HG03571 (cell line): ENCODE data around the gene ERICH2.

Experiments used
- ATAC-seq: cut with Tn5 transposase; IDR thresholded peaks from one replicate; pipeline ENCODE4 v1.9.1; 2021; ENCODE audit not compliant: unreplicated experiment

ERICH2 gene

DNA sequence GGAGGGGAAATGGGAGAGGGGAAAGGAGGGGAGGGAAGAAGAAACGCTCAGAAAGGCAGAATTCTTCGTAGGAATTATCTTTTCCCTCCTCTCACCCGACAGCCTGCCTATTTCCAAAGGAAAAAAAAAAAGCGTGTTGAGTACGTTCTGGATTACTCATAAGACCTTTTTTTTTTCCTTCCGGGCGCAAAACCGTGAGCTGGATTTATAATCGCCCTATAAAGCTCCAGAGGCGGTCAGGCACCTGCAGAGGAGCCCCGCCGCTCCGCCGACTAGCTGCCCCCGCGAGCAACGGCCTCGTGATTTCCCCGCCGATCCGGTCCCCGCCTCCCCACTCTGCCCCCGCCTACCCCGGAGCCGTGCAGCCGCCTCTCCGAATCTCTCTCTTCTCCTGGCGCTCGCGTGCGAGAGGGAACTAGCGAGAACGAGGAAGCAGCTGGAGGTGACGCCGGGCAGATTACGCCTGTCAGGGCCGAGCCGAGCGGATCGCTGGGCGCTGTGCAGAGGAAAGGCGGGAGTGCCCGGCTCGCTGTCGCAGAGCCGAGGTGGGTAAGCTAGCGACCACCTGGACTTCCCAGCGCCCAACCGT, 46.4 kb downstream of the ERICH2 start, which contains the start of gene GAD1:
Gene GAD1, plus strand, starts transcription at position 384 of the 589 bp plus-strand sequence. CDS start 1,705 bp downstream, outside the sequence.
- peak; percentile 47 for ATAC-seq

DNA sequence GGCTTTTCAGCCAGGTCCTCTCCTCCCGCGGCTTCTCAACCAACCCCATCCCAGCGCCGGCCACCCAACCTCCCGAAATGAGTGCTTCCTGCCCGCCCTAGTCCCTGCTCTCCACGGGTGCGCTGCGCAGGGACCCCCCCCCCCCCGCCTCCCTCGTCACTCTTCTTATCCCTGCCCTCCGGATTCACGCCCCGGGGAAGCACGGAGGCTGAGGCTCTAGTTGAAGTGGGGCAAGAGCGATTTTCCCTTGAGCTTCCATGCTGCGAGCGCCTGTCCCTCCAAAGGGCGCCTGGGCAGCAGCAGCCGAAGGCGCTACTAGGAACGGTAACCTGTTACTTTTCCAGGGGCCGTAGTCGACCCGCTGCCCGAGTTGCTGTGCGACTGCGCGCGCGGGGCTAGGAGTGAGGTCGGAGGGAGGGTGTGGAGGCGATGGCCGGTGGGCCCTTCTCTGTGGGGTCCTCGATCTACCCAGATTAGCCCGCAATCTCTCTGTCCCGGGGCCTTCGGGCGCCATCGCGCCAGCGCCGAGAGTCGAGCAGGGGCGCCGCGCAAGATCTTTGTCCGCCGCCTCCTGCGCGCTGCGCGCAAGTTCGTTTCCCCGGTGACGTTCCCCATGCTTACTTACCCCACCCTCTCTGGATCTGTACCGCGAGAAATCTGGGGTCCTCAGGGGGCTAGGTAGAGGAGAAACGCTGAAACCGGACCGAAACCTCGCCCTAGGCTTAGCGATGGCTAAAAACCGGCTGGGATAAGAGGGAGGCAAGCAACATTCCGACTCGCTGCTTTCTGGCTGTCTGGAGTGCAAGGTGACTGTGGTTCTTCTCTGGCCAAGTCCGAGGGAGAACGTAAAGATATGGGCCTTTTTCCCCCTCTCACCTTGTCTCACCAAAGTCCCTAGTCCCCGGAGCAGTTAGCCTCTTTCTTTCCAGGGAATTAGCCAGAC, 47.2 kb downstream of the ERICH2 start:
- no peak for ATAC-seq

DNA sequence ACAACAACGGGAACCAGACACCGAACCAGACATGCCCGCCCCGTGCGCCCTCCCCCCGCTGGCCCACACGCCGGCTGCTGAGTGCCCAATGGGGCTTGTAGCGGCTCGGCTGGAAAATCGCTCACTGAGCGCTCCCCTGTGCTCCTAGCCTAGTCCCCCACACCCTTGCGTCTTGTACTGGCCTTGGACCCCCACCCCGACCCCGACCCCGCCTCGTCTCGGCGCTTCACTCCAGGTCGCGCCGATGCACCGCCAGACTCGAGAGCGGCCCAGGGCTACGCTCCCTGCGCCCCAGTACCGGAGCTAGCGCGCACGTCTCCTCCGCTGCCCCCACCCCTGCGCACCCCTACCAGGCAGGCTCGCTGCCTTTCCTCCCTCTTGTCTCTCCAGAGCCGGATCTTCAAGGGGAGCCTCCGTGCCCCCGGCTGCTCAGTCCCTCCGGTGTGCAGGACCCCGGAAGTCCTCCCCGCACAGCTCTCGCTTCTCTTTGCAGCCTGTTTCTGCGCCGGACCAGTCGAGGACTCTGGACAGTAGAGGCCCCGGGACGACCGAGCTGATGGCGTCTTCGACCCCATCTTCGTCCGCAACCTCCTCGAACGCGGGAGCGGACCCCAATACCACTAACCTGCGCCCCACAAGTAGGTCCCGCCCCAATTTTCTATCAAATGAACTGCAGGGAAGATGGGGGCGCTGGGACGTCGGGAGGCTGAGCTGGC, 48.0 kb downstream of the ERICH2 start:
- no peak for ATAC-seq

DNA sequence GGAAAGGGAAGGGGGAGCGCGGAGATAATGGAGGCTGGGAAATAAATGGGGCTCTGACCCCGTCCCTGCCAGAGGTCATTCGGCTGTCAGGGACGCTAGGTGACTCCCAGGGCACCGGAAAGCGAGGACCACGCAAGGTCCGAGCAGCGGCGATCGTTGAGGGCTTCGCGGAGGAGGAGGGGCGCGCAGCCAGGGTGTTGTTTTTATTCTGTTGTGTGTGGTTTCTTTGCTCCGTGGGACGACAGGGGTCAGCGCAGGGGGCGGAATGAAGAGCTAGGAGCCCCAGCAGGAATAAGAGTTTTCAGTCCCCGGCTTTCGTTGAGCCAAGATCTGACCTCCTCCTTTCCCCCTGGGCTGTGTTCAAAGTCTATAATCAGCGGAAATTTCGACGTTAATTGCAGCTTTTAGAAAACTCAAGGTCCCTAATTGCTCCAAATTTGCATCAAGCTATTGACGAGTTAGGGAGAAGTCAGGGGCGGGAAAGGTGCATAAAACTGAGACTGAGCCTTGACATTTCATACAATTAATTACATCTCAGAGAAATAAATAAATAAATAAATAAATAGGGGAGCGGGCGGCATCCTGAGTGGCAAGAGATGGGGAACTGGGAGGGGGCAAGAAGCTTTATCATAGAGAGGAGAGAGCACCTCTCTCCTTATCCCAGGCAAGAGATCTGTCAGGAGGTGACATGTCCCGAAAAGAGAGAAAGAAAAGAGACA, 48.7 kb downstream of the ERICH2 start:
- ATAC-seq: no peak

DNA sequence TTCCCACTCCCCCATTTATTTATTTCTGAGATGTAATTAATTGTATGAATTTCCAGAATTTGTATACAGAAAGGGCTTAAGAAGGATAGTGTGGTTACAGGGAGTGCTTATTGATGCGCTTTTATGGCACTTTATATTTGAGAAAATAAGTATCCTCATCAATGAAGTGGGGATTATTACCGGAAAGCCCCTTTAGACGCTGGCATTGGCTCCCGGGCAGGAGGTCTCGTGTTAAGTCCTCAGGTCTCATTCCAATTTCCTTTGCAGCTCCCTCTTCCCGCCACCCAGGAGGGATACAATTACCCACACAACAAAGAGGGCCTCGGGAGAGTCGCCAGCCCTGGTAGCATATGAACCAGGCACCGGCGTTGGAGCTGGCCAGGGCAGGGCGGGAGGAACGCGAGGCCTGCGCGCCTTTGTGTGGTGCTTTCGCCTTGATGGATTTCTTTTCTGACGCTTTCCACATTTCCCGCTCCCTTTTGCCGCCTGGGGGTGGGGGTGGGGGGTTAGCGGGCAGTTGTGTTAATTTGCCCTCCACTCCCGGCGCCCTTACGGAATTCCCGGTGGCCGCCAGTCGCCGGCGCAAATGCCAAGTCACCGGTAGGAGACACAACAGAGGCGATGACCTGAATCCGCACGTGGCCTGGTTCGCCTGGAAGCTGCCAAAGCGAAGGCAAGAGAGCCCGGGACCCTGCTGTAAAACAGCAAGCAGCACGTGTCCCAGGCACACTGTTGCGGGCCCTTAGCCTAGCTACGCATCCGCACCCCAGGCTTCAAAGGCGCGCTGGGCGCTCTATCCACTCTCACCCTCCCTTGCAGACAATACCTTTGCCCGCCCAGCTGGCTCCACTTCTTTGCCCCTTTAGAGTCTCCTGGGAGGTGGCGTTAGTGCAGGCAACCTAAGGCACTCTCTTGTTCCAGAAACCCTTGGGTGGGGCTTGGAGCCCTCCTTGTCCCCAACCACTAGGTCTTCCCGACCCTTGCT, 49.8 kb downstream of the ERICH2 start:
- no peak for ATAC-seq

DNA sequence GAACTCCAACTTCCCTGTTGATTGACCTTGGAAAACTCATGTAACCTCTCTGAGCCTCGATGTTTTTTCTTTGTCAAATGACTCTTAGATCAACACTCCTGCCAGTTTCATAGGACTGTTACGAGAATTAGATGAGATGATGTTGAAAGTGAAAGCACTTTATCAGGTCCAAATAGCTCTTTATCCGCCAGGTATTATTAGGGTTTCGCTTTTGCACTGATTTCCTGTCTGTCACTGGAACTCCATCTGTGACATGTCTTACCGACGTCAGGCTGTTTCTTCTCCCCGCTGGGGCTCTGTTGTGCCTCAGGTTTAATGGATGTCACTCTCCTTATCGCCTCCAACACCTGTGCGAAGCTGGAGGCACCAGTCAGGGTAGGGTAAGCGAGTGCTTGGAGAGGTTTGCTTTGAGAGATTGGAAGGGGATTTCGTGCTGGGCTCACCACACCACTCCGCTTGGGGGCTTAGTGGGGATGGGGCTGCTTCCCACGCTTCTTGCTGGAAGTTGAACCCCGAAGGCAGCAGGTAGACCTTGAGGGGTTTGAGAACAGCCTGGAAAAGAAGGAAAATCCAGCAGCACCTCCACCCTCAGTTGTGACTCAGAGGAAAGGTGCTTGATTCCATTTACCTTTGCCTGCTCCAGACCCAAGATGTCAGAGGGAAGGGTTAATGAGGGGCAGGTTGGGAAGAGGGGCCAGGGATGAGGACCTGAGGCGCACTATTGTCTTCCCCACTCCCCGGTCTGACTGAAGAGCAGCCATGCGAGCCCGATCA, 50.8 kb downstream of the ERICH2 start:
- ATAC-seq: peak; percentile 46

DNA sequence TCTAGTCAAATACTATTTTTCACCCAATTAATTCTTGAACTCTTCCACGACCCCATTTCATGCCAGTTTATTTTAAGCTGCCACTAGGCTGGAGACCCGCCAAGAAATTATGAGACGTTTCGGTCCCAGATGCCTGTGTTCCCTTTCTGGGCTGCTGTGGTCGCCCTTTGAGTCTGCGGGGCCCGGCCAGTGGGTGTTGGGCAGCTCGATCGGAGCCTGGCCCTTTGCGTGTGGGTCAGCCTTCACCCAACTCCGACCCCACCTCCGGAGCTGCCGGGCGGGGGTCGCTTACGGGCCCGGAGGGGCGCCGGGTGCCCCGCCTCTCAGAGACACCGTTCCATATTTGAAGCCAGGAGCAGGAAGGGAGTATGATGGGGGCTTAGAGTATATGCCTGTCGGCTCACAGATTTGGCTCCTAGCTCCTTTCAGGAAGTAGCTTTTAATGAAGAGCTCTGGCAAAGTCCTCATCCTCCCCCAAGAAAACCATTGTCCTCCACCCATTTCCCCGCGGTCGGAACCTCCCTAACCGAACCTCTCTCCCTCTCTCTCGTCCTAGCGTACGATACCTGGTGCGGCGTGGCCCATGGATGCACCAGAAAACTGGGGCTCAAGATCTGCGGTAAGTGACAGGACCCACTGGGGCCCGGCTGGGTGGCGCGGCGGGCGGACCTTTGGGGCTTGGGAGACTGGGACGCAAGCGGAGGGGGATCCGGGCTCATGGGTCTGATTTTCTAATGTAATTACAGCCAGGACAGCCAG, 51.5 kb downstream of the ERICH2 start:
- ATAC-seq: no peak

DNA sequence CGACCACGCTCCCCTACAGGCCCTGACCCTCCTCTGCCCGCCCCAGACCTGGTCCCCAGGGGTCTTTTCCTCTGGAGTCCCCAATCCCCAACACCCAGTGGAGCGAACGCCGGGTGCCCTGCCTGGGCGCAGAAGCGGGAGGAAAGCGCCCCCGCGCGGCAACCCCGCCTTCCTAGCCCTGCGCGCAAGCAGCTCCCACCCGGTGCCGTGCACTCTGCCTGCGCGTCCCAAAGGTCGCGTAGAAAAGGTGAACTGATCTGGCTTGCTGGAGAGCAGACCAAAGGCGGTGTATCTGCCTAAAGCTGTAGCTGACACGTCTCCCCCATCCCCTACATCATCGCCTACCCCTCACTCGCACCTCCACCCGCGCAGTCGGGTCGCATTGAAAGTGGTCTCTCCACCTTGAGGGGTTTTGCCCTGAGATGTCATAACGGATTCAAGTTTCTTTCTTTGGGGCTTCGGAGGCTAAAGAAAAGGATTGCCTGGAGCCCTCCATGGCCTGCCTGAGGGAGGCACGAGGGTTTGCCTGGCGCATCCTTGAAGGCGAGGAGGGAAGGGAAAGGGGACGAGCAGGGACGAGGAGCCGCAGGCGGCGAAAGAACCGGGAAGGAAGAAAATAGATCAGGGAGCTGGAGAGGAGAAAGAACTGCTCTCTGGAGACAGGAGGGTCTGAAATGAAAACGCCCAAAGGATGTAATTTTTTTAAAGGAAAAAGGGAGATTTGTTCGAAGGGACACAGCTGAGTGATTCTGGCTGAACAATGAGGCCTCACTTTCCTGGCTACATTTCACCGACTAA, 52.3 kb downstream of the ERICH2 start:
- ATAC-seq: no peak

DNA sequence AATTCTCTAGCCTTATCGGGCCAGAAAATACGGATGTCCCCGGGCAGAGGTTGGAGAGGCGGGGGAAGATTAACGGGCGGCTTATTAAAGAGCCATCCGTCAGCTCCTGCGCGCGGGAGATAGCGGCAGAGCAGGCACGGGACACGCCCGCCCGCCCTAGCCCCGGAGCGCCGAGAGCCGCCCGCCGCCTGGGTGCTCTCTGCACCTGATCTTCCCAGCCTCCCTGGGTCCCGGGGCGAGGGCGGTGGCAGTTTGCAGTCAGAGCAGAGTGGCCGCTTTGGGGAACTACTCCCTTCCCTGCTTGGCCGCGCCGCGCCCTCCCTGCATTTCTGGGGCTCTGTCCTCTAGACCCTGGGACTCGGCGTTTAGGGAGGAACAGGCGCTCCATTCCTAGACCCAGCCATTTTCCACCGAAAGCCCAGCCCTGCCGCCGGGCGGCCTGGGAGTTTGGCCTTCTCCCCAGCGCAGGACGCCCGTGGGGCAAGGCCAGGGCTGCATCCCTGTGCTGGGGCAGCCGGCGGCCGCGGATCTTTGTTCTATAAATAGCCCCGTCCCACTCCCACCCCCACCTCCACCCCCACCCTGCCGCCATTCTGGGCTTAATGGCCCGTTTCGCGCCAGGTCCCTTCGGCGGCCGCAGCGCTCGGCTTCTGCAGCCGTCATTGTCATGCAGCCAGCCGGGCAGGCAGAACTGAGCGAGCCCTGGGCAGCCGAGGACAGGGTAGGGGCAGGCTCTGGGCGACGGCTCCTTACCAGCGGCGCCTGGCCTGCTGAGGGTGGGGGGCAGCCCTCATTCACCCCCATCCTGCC, 53.1 kb downstream of the ERICH2 start:
- no peak for ATAC-seq

DNA sequence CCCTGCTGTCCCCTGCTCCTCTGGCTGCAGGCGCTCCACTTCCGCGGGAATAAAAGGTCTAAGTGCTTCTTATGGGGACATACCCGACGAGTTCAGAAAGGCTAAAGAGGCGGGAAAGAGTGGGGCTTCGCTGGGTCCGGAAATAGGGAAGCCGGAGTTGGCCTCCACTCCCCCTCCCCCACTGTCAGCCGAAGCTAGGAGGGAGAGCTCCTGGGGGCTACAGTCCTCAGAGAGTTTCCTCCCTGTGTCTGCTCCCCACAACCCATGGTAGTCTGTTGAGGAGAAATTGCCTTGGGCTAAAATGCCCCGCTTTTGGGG, 53.7 kb downstream of the ERICH2 start:
- no peak for ATAC-seq

DNA sequence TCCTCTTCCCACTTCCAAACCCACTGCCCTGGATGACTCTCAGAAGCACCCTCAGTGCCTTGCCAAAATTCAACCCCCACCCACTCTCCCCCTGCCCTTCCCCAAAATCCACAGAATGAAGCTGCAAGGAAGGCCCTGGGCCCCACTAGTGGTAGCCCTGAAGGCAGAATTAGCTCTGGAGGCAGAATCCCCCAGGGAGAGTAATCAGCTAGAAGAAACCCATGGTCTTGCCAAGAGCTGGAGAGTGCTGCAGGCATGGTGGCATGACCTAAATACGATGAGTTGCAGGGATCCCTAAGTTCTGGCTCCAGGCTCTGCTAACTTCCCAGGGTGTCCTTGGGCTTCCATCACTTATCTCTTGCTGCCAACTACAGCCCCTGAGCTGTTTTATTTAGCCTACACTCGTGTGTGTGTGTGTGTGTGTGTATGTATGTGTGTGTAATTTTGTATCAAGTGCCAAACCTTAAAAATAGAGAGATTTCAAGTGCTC, 54.4 kb downstream of the ERICH2 start:
- ATAC-seq: no peak

DNA sequence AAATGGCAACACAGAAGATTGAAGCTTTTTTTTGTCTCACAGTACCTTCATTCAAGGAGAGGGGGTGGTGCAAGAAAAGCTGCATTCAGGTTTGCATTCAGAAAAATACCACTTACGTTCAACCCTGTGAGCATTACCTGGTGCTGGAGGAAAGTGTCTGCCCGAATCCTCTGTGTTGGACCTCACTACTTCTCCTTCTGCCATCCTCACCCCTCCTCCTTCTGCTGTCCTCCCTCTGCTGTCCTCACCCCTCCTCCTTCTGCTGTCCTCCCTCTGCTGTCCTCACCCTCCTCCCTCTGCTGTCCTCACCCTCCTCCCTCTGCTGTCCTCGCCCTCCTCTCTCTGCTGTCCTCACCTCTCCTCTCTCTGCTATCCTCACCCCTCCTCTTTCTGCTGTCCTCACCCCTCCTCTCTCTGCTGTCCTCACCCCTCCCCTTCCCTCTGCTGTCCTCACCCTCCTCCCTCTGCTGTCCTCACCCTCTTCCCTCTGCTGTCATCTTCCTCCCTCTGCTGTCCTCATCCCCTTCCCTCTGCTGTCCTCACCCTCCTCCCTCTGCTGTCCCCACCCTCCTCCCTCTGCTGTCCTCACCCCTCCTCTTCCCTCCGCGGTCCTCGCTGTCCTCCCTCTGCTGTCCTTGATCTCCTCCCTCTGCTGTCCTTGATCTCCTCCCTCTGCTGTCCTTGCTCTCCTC, 57.8 kb downstream of the ERICH2 start:
- ATAC-seq: no peak

DNA sequence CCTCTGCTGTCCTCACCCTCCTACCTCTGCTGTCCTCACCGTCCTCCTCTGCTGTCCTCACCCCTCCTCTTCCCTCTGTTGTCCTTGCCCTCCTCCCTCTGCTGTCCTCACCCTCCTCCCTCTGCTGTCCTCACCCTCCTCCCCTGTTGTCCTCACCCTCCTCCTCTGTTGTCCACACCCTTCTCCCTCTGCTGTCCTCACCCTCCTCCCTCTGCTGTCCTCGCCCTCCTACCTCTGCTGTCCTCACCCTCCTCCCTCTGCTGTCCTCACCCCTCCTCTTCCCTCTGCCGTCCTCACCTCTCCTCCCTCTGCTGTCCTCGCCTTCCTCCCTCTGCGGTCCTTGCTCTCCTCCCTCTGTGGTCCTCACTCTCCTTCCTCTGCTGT, 58.3 kb downstream of the ERICH2 start:
- no peak for ATAC-seq

DNA sequence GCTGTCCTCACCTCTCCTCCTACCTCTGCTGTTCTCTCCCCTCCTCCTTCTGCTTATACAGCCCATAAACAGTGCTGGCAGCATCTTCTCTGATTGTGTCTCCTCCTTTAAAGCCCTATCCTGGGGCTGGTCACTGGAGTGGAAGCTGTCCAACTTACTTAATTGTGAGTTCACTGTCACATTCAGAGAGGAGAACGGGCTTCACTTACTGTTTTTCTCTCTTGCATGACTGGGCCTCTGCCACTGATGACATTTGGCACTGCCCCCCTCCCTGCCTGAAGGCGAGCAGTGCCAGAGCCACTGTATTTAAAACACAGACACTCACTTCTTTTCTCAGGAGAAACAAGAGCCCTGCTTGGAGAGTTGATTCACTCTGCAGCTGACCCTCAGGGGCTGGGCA, 58.9 kb downstream of the ERICH2 start:
- no peak for ATAC-seq

DNA sequence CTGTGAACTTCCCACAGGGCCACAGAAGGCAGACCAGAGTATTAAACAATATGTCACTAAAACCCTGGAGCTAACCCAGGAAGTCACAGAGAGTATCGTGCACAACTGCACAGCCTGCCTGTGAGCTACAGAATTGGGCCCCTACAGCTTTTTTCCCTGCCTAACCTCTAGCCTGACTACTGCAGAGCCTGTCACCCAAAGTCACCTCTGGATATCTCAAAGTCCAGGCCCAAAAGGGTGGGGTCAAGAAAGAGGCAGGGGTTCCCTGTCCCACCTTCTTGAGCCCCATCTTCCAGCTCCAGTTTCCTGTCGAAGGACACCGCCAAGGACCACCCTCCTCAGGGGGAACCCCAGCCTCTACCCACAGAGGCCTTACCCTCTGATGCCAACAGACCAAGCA, 60.0 kb downstream of the ERICH2 start:
- no peak for ATAC-seq

DNA sequence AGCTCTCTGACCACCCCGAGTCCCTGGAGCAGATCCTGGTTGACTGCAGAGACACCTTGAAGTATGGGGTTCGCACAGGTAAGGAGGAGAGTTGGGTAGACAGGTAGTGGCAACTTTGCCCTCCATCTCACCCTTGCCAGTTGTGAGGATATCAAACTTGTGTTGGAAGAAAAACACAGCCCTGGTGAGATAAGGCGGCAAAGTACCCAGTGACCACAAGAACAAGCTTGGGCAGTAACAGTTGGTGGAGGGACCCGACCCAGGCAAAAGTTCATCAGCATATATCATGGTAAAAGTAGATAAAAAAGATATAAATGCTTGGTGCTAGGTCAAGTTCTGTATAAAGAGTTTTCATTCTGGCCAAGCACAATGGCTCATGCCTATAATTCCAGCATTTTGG, 60.9 kb downstream of the ERICH2 start:
- ATAC-seq: no peak
